OCI-LY7 (cell line): ENCODE results near the gene ARHGAP26. TPM values are rescaled to one million over a fixed set of nuclear protein-coding genes. Genes with fewer than 3 reads are reported as not detected.
"Not testable (repeated sequence)": the region's sequence is repeated elsewhere in the genome, so short reads cannot be mapped to it uniquely, and the experiment has no call there.

Experiments used
- BruUV-seq: library from RNA; stranded (reverse); fragments of 400-500 nt; replicated peaks from 2 replicates; lab custom pipeline; 2021; lab: Mats Ljungman, UMichigan
- CTCF ChIA-PET: fragments of 300-600 bp; sonication (Branson Sonifier 250); formaldehyde crosslinking; loops from one replicate; lab custom pipeline; 2022; ENCODE audit warnings: antibody characterized with exemption; ENCODE audit not compliant: unreplicated experiment; lab: Charles Lee
- POLR2A ChIA-PET: fragments of 300-600 bp; sonication (Branson Sonifier 250); formaldehyde crosslinking; loops from one replicate; lab custom pipeline; 2022; ENCODE audit warnings: antibody characterized with exemption; lab: Charles Lee
- DNase-seq: peaks from one replicate; pipeline ENCODE4 v3.0.0-alpha.2; 2015; ENCODE audit warnings: low spot score
- H2AFZ ChIP-seq: fragments of 200-600 bp; sonication (generic), shearing (Covaris generic); 2 replicates; pipeline ENCODE4 v1.6.1; 2014; ENCODE audit warnings: mild to moderate bottlenecking, antibody characterized with exemption, low read length, moderate library complexity
- H3K27ac ChIP-seq: fragments of 200-600 bp; sonication (generic); 2 replicates; pipeline ENCODE4 v1.5.1; 2014; ENCODE audit warnings: mixed run types, low read depth, mild to moderate bottlenecking, moderate library complexity, low read length, inconsistent platforms; ENCODE audit not compliant: poor library complexity, severe bottlenecking
- H3K36me3 ChIP-seq: fragments of 200-600 bp; sonication (generic); 2 replicates; pipeline ENCODE4 v1.6.1; 2014; ENCODE audit warnings: mild to moderate bottlenecking, antibody characterized with exemption, low read length, moderate library complexity, mixed read lengths; ENCODE audit not compliant: insufficient read depth
- H3K4me1 ChIP-seq: fragments of 200-600 bp; sonication (generic); 2 replicates; pipeline ENCODE4 v1.5.1; 2014; ENCODE audit warnings: mild to moderate bottlenecking, low read length; ENCODE audit not compliant: insufficient read depth, poor library complexity, severe bottlenecking
- H3K4me2 ChIP-seq: fragments of 200-600 bp; sonication (generic); 2 replicates; pipeline ENCODE4 v1.6.1; 2014; ENCODE audit warnings: mild to moderate bottlenecking, low read length
- H3K4me3 ChIP-seq: fragments of 200-600 bp; sonication (generic); 2 replicates; pipeline ENCODE4 v1.5.1; 2014; ENCODE audit warnings: mild to moderate bottlenecking, low read depth, low read length; ENCODE audit not compliant: poor library complexity, severe bottlenecking
- H3K79me2 ChIP-seq: fragments of 200-600 bp; sonication (generic); 2 replicates; pipeline ENCODE4 v1.6.1; 2016; ENCODE audit warnings: low read depth, mild to moderate bottlenecking, low read length, moderate library complexity, mixed read lengths; ENCODE audit not compliant: insufficient read depth
- H3K9me2 ChIP-seq: fragments of 200-600 bp; sonication (generic); 2 replicates; pipeline ENCODE4 v1.6.1; 2016; ENCODE audit warnings: mild to moderate bottlenecking, low read length, mixed read lengths; ENCODE audit not compliant: insufficient read depth
- H3K9me3 ChIP-seq: fragments of 200-600 bp; sonication (generic); 2 replicates; pipeline ENCODE4 v1.6.1; 2014; ENCODE audit warnings: mild to moderate bottlenecking, mixed run types, low read length, mixed read lengths
- H4K20me1 ChIP-seq: fragments of 200-600 bp; sonication (generic); 2 replicates; pipeline ENCODE4 v1.6.1; 2014; ENCODE audit warnings: mild to moderate bottlenecking, antibody characterized with exemption, low read length, moderate library complexity, mixed read lengths; ENCODE audit not compliant: insufficient read depth
- EZH2phosphoT487 ChIP-seq: fragments of 200-600 bp; sonication (generic); IDR thresholded peaks from 2 replicates; pipeline ENCODE4 v1.6.1; 2018; ENCODE audit warnings: low read depth, borderline replicate concordance, mild to moderate bottlenecking, mixed run types, antibody characterized with exemption, low read length, moderate library complexity, mixed read lengths
- intact Hi-C: fragments of 100-400 bp; cut with micrococcal nuclease; formaldehyde crosslinking; loops from one replicate; pipeline ENCODE4 v1.10.0; 2022; ENCODE audit not compliant: unreplicated experiment
- total RNA-seq, 2 experiments: library from RNA; depleted of rRNA in 1 of 2; stranded (reverse); fragments of >200 nt in 1 of 2; shearing (Covaris generic) in 1 of 2; gene quantifications; 2 replicates each; pipeline ENCODE4 v1.2.3, GENCODE V29; 2014 to 2022
- TF ChIP-seq, protein P1 (sequence below): fragments of 200-600 bp; sonication (generic); conservative IDR thresholded peaks from 2 replicates; pipeline ENCODE4 v1.5.1; 2014; ENCODE audit warnings: mild to moderate bottlenecking, antibody characterized with exemption, low read length, moderate library complexity, mixed read lengths

ARHGAP26 gene
- total RNA-seq, 2 experiments from 2014 or later = 7.0 to 19.1 TPM

- no peaks in the 10 kb centered on the region for H3K9me3 ChIP-seq
- no peak overlapping the region for H2AFZ ChIP-seq
- ChIA-PET POLR2A (no interaction called here), CTCF (no interaction called here)
- H3K9me2 ChIP-seq = no peaks in the 10 kb centered on the region
- no peak overlapping the region for H3K4me3 ChIP-seq
- no peaks in the 10 kb centered on the region for H3K36me3 ChIP-seq
- no peak for DNase-seq
- H3K27ac ChIP-seq = no peak overlapping the region
- TF ChIP-seq, protein P1, sequence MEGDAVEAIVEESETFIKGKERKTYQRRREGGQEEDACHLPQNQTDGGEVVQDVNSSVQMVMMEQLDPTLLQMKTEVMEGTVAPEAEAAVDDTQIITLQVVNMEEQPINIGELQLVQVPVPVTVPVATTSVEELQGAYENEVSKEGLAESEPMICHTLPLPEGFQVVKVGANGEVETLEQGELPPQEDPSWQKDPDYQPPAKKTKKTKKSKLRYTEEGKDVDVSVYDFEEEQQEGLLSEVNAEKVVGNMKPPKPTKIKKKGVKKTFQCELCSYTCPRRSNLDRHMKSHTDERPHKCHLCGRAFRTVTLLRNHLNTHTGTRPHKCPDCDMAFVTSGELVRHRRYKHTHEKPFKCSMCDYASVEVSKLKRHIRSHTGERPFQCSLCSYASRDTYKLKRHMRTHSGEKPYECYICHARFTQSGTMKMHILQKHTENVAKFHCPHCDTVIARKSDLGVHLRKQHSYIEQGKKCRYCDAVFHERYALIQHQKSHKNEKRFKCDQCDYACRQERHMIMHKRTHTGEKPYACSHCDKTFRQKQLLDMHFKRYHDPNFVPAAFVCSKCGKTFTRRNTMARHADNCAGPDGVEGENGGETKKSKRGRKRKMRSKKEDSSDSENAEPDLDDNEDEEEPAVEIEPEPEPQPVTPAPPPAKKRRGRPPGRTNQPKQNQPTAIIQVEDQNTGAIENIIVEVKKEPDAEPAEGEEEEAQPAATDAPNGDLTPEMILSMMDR = no peak
- no peak for TF ChIP-seq EZH2phosphoT487
- intact Hi-C loops = no loop called here
- H3K79me2 ChIP-seq = no peaks in the 10 kb centered on the region
- no peaks in the 10 kb centered on the region for H4K20me1 ChIP-seq
- no peaks in the 10 kb centered on the region for H3K4me1 ChIP-seq
- H3K4me2 ChIP-seq = no peak overlapping the region
- BruUV-seq = no TSS peak
Observed at GRCh38 chr5:142984011-142984410, 213.8 kb downstream of the ARHGAP26 start.

DNA sequence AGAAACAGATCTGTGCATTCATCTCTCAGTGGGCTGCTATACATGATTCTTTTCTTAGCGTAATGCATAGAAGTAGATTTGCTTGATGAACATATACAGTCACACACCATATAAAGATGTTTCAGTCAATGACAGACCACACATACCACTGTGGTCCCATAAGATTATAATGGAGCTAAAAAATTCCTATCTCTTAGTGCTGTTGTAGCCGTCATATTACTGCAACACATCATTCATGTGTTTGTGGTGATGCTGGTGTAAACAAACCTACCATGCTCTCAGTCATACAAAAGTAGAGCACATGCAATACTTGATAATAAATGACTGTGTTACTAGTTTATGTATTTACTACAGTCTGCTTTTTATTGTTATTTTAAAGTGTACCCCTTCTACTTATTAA, 214.3 kb downstream of the ARHGAP26 start:
- POLR2A ChIA-PET = interaction anchor here (0.7 to 0.8 kb wide), 3 partner anchors 530 to 1187 kb away, joined by 3 read pairs; no protein-coding TSS in a partner anchor

GRCh38 chr5:142989270-142989669, 219.1 kb downstream of the ARHGAP26 start:
- BruUV-seq, H3K79me2 ChIP-seq, H3K36me3 ChIP-seq, H3K27ac ChIP-seq, CTCF ChIA-PET, H3K4me1 ChIP-seq, H2AFZ ChIP-seq, H4K20me1 ChIP-seq, H3K9me3 ChIP-seq, DNase-seq, H3K4me2 ChIP-seq, H3K4me3 ChIP-seq, intact Hi-C loops, H3K9me2 ChIP-seq: not testable (repeated sequence)
- POLR2A ChIA-PET = interaction anchor here (0.6 to 0.7 kb wide), 2 partner anchors 10 to 232 kb away, joined by 3 to 7 read pairs; no protein-coding TSS in a partner anchor

More for the DNA sequence above, 214.3 kb downstream of the ARHGAP26 start:
- no peaks in the 10 kb centered on the region for H3K9me3 ChIP-seq
- CTCF ChIA-PET = no interaction called here
- intact Hi-C loops = no loop called here
- H3K4me2 ChIP-seq = no peak overlapping the region
- no peaks in the 10 kb centered on the region for H4K20me1 ChIP-seq
- H3K4me3 ChIP-seq = no peak overlapping the region
- no TSS peak for BruUV-seq
- H3K36me3 ChIP-seq = no peaks in the 10 kb centered on the region
- TF ChIP-seq, protein P1 = no peak
- TF ChIP-seq EZH2phosphoT487 = no peak
- H2AFZ ChIP-seq = no peak overlapping the region
- no peaks in the 10 kb centered on the region for H3K9me2 ChIP-seq
- DNase-seq = no peak
- H3K4me1 ChIP-seq = no peaks in the 10 kb centered on the region
- no peak overlapping the region for H3K27ac ChIP-seq
- no peaks in the 10 kb centered on the region for H3K79me2 ChIP-seq

DNA sequence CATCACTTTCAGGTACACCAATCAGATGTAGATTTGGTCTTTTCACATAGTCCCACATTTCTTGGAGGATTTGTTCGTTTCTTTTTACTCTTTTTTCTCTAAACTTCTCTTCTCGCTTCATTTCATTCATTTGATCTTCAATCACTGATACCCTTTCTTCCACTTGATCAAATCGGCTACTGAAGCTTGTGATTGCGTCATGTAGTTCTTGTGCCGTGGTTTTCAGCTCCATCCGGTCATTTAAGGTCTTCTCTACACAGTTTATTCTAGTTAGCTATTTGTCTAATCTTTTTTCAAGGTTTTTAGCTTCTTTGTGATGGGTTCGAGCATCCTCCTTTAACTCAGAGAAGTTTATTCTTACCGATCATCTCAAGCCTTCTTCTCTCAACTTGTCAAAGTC, 219.9 kb downstream of the ARHGAP26 start:
- intact Hi-C loops, CTCF ChIA-PET, H2AFZ ChIP-seq, DNase-seq, H3K9me3 ChIP-seq, H3K36me3 ChIP-seq, H3K9me2 ChIP-seq, H3K4me2 ChIP-seq, H3K4me1 ChIP-seq, H3K4me3 ChIP-seq, H3K79me2 ChIP-seq, H4K20me1 ChIP-seq, BruUV-seq, H3K27ac ChIP-seq: not testable (repeated sequence)
- POLR2A ChIA-PET = interaction anchor here (0.7 to 1.1 kb wide), 2 partner anchors 55 to 456 kb away, joined by 3 read pairs; no protein-coding TSS in a partner anchor
